H9 (cell line): Measurements from ENCODE around the gene MAP1B. TPM values are rescaled to one million over a fixed set of nuclear protein-coding genes. Genes with fewer than 3 reads are reported as not detected.

Experiments used
- DNase-seq: peaks from one replicate; pipeline ENCODE4 v3.0.0-alpha.2; 2017
- H2AFZ ChIP-seq: one replicate; pipeline ENCODE4 v1.6.1; 2013; ENCODE audit warnings: mild to moderate bottlenecking, low read length, control low read depth, moderate library complexity
- H2AK5ac ChIP-seq: 2 replicates; pipeline ENCODE4 v1.6.1; 2013; ENCODE audit warnings: low read length, control low read depth, mixed read lengths; ENCODE audit not compliant: insufficient read length
- H2BK120ac ChIP-seq: one replicate; pipeline ENCODE4 v1.6.1; 2013; ENCODE audit warnings: low read depth, mild to moderate bottlenecking, low read length, control low read depth, inconsistent platforms; ENCODE audit not compliant: poor library complexity, severe bottlenecking
- H2BK12ac ChIP-seq: 2 replicates; pipeline ENCODE4 v1.6.1; 2013; ENCODE audit warnings: low read length, control low read depth, mixed read lengths, low read depth; ENCODE audit not compliant: insufficient read length
- H2BK15ac ChIP-seq: 2 replicates; pipeline ENCODE4 v1.6.1; 2013; ENCODE audit warnings: low read depth, low read length, control low read depth
- H2BK20ac ChIP-seq: one replicate; pipeline ENCODE4 v1.6.1; 2013; ENCODE audit warnings: low read depth, mild to moderate bottlenecking, low read length, control low read depth, inconsistent platforms; ENCODE audit not compliant: poor library complexity, severe bottlenecking
- H2BK5ac ChIP-seq: 2 replicates; pipeline ENCODE4 v1.6.1; 2013; ENCODE audit warnings: low read length, control low read depth, mixed read lengths; ENCODE audit not compliant: insufficient read length
- H3K14ac ChIP-seq: 2 replicates; pipeline ENCODE4 v1.6.1; 2013; ENCODE audit warnings: low read length, control low read depth; ENCODE audit not compliant: insufficient read depth
- H3K18ac ChIP-seq: 2 replicates; pipeline ENCODE4 v1.6.1; 2013; ENCODE audit warnings: low read depth, mild to moderate bottlenecking, mixed read lengths, low read length, control low read depth; ENCODE audit not compliant: insufficient read length
- H3K23ac ChIP-seq: 2 replicates; pipeline ENCODE4 v1.6.1; 2013; ENCODE audit warnings: low read length, control low read depth, mixed read lengths, low read depth; ENCODE audit not compliant: insufficient read length
- H3K23me2 ChIP-seq: 2 replicates; pipeline ENCODE4 v1.6.1; 2013; ENCODE audit warnings: low read depth, mild to moderate bottlenecking, mixed read lengths, low read length, control low read depth; ENCODE audit not compliant: insufficient read length, poor library complexity, severe bottlenecking
- H3K27ac ChIP-seq: 2 replicates; pipeline ENCODE4 v1.5.1; 2013; ENCODE audit warnings: low read length, control low read depth, mixed read lengths, low read depth; ENCODE audit not compliant: insufficient read length
- H3K27me3 ChIP-seq: 2 replicates; pipeline ENCODE4 v1.6.1; 2013; ENCODE audit warnings: low read length, control low read depth, inconsistent platforms; ENCODE audit not compliant: insufficient read depth
- H3K4ac ChIP-seq: 2 replicates; pipeline ENCODE4 v1.6.1; 2013; ENCODE audit warnings: low read depth, mild to moderate bottlenecking, control low read depth, inconsistent platforms, low read length, moderate library complexity
- H3K4me1 ChIP-seq: 2 replicates; pipeline ENCODE4 v1.6.1; 2013; ENCODE audit warnings: low read length, control low read depth, inconsistent platforms; ENCODE audit not compliant: insufficient read depth
- H3K4me2 ChIP-seq: 2 replicates; pipeline ENCODE4 v1.6.1; 2013; ENCODE audit warnings: low read length, control low read depth, mixed read lengths; ENCODE audit not compliant: insufficient read length, insufficient read depth
- H3K56ac ChIP-seq: 2 replicates; pipeline ENCODE4 v1.6.1; 2013; ENCODE audit warnings: low read depth, mild to moderate bottlenecking, mixed read lengths, low read length, control low read depth; ENCODE audit not compliant: insufficient read length
- H3K79me1 ChIP-seq: 2 replicates; pipeline ENCODE4 v1.6.1; 2013; ENCODE audit warnings: low read depth, mild to moderate bottlenecking, moderate library complexity, low read length, control low read depth, inconsistent platforms; ENCODE audit not compliant: insufficient read depth, poor library complexity, severe bottlenecking
- H3K79me2 ChIP-seq: 2 replicates; pipeline ENCODE4 v1.6.1; 2013; ENCODE audit warnings: low read length, control low read depth, inconsistent platforms; ENCODE audit not compliant: insufficient read depth
- H3K9ac ChIP-seq: 2 replicates; pipeline ENCODE4 v1.6.1; 2013; ENCODE audit warnings: low read length, control low read depth, mixed read lengths; ENCODE audit not compliant: insufficient read length; ENCODE audit errors: extremely low read depth
- H3K9me3 ChIP-seq: one replicate; pipeline ENCODE4 v1.6.1; 2013; ENCODE audit warnings: low read depth, low read length, inconsistent platforms; ENCODE audit not compliant: control insufficient read depth
- H3T11ph ChIP-seq: one replicate; pipeline ENCODE4 v1.6.1; 2013; ENCODE audit warnings: mild to moderate bottlenecking, low read length, control low read depth, inconsistent platforms
- H4K20me1 ChIP-seq: one replicate; pipeline ENCODE4 v1.6.1; 2013; ENCODE audit not compliant: control insufficient read depth, insufficient read length, insufficient read depth
- H4K5ac ChIP-seq: 2 replicates; pipeline ENCODE4 v1.6.1; 2013; ENCODE audit warnings: low read depth, mild to moderate bottlenecking, mixed read lengths, low read length, control low read depth; ENCODE audit not compliant: insufficient read length
- H4K8ac ChIP-seq: replicated peaks from 2 replicates; pipeline ENCODE4 v1.6.1; 2013; ENCODE audit warnings: low read length, control low read depth, mixed read lengths, low read depth; ENCODE audit not compliant: insufficient read length
- H4K91ac ChIP-seq: 2 replicates; pipeline ENCODE4 v1.6.1; 2013; ENCODE audit warnings: low read depth, mild to moderate bottlenecking, moderate library complexity, mixed read lengths, low read length, control low read depth; ENCODE audit not compliant: insufficient read length
- H3K27ac Mint-ChIP-seq, 3 experiments: 2 replicates in 2 of 3; 3 replicates in 1 of 3; pipeline ENCODE4 v1.8.0; 2020 to 2021; ENCODE audit warnings: mixed read lengths in 3 of 3, mild to moderate bottlenecking in 1 of 3, moderate library complexity in 1 of 3
- H3K27me3 Mint-ChIP-seq: 2 replicates; pipeline ENCODE4 v1.8.0; 2021; ENCODE audit warnings: low read depth, mild to moderate bottlenecking, moderate library complexity, mixed read lengths
- H3K36me3 Mint-ChIP-seq, 3 experiments: 2 replicates in 2 of 3; 3 replicates in 1 of 3; pipeline ENCODE4 v1.8.0; 2020 to 2021; ENCODE audit warnings: low read depth in 3 of 3, mixed read lengths in 3 of 3; ENCODE audit not compliant: insufficient read depth in 1 of 3
- H3K4me1 Mint-ChIP-seq, 2 experiments: 2 replicates each; pipeline ENCODE4 v1.8.0; 2020; ENCODE audit warnings: mixed read lengths in 2 of 2
- H3K4me3 Mint-ChIP-seq, 2 experiments: 2 replicates in 1 of 2; 3 replicates in 1 of 2; pipeline ENCODE4 v1.8.0; 2020 to 2021; ENCODE audit warnings: mild to moderate bottlenecking in 2 of 2, mixed read lengths in 2 of 2, moderate library complexity in 1 of 2
- H3K9me3 Mint-ChIP-seq, 2 experiments: 2 replicates in 1 of 2; 3 replicates in 1 of 2; pipeline ENCODE4 v1.8.0; 2020; ENCODE audit warnings: mild to moderate bottlenecking in 2 of 2, mixed read lengths in 2 of 2, moderate library complexity in 1 of 2
- WGBS: extraction: QIAGEN DNeasy Blood & Tissue Kit; methylation state at CpG from one replicate; pipeline ENCODE4 v1.1.7; 2013; ENCODE audit warnings: missing lambda C conversion rate, low lambda C conversion rate, mixed read lengths; ENCODE audit not compliant: insufficient read length; ENCODE audit errors: extremely low coverage; 5-methylcytosine and 5-hydroxymethylcytosine counted together
- total RNA-seq: library from RNA; stranded (reverse); gene quantifications from 2 replicates; pipeline ENCODE4 v1.2.1, GENCODE V29; 2021
- TF ChIP-seq, protein P1 (sequence below): fragments of 200-600 bp; sonication (generic); conservative IDR thresholded peaks from 3 replicates; pipeline ENCODE4 v1.8.0; 2021; ENCODE audit warnings: antibody characterized with exemption, mild to moderate bottlenecking

Gene MAP1B
- total RNA-seq, 1 experiment from 2014 or later: 67.5 TPM

GRCh38 chr5:72077390-72077789 lies 29.9 kb upstream of the MAP1B start:
- Histone ChIP-seq H2BK12ac (no peak overlapping the region), H3T11ph (no peak overlapping the region), H2AK5ac (no peak overlapping the region), H4K20me1 (no peaks in the 10 kb centered on the region), H3K23ac (no peak overlapping the region), H3K27me3 (no peaks in the 10 kb centered on the region), H3K9ac (no peak overlapping the region), H2BK5ac (no peak overlapping the region), H3K18ac (no peak overlapping the region), H2BK120ac (no peak overlapping the region), H3K79me1 (no peaks in the 10 kb centered on the region), H3K4me2 (no peak overlapping the region), H3K27ac (no peak overlapping the region), H3K4ac (no peak overlapping the region), H4K5ac (no peak overlapping the region), H3K9me3 (no peaks in the 10 kb centered on the region), H2BK15ac (no peak overlapping the region), H2AFZ (no peak overlapping the region), H4K91ac (no peak overlapping the region), H3K23me2 (no peaks in the 10 kb centered on the region), H3K79me2 (no peaks in the 10 kb centered on the region), H3K56ac (no peak overlapping the region), H3K4me1 (peaks cover 4% of the 10 kb centered on the region; the same call in 1 of the 2 replicates), H2BK20ac (no peak overlapping the region), H3K14ac (no peak overlapping the region), H4K8ac (no peak overlapping the region)
- TF ChIP-seq, protein P1, sequence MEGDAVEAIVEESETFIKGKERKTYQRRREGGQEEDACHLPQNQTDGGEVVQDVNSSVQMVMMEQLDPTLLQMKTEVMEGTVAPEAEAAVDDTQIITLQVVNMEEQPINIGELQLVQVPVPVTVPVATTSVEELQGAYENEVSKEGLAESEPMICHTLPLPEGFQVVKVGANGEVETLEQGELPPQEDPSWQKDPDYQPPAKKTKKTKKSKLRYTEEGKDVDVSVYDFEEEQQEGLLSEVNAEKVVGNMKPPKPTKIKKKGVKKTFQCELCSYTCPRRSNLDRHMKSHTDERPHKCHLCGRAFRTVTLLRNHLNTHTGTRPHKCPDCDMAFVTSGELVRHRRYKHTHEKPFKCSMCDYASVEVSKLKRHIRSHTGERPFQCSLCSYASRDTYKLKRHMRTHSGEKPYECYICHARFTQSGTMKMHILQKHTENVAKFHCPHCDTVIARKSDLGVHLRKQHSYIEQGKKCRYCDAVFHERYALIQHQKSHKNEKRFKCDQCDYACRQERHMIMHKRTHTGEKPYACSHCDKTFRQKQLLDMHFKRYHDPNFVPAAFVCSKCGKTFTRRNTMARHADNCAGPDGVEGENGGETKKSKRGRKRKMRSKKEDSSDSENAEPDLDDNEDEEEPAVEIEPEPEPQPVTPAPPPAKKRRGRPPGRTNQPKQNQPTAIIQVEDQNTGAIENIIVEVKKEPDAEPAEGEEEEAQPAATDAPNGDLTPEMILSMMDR: no peak
- no peaks in the 10 kb centered on the region for H3K9me3 Mint-ChIP-seq
- peaks cover 14 to 22% of the 10 kb centered on the region in 2 experiments for H3K4me1 Mint-ChIP-seq
- no CpG with 5 or more reads among the region's 3 CpGs for WGBS
- no peaks in the 10 kb centered on the region for H3K36me3 Mint-ChIP-seq
- H3K4me3 Mint-ChIP-seq: no peak overlapping the region
- no peak for DNase-seq
- H3K27ac Mint-ChIP-seq: no peak overlapping the region
- no peaks in the 10 kb centered on the region for H3K27me3 Mint-ChIP-seq
